ENCODE data around the gene MAP7D3.

The MAP7D3 gene

GRCh38 chrX:136203951-136204350 is 47.2 kb downstream of the MAP7D3 start:
- DNase-seq: no peak

DNA sequence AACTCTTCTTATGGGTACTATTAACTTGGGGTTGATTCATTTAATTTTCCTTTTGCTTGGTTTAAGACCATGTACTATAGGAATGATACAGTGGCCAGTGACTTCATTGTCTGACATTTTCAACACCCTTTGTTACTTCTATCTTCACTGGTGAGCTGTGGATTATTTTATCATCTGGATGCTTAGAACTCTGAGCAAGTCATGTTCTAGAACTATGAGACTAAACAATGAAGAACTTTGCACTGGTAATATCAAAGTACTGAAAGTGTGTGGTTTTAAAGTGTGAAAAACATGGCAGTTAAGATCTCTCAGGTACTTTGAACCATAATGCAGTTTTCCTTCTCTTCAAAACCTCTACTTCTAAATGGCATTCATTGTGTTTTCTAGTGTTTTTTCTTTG is 47.8 kb downstream of the MAP7D3 start:
- no peak for DNase-seq

DNA sequence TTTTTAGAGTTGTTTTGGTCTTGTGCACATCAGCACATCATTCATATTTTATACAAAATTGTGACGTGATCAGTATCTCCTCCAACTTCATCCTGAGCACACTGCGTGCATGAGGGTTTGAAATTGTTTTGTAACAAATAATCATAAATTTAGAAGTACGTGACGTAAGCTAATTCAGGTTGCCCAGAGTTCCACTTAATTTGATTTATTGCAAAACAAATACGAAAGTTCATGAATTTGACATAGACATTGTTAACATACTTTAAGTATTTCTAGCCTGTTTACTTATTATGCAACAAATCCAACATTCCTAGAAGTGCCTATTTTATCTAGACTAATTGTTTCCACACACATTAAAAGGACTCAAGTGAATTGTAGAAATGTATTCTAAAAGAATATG is 48.3 kb downstream of the MAP7D3 start:
- DNase-seq: no peak

GRCh38 chrX:136201601-136202000 is 49.6 kb downstream of the MAP7D3 start:
- no peak for DNase-seq

- no peak for DNase-seq
Observed at GRCh38 chrX:136200466-136200865, 50.7 kb downstream of the MAP7D3 start.

- no peak for DNase-seq
Observed at GRCh38 chrX:136199365-136199764, 51.8 kb downstream of the MAP7D3 start.

DNA sequence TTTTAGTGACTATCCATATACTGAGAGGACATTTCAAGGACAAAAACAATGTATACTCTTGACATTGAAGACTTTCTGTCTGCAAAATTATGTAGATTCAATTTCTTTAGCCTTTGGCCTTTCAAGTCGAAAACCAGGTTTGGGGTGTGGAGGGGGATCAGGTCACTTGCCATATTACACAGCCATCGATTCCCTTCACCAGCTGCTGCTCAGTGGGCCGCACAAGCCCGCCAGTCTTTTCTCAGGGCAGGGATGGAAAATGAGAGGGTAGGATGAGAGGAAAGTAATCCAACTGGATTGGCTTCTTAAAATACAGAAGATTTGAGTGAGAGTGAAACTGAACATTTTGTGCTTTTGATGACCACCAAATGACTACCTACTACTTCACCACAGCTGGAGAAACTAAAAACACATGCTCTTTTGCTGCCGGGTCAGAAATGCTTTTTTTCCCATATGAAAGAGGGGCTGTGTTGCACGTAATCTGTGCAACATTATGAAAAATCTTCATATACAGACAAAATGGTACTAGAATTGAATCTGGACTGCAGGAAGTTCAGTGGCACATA is 52.4 kb downstream of the MAP7D3 start:
- no peak for DNase-seq

DNA sequence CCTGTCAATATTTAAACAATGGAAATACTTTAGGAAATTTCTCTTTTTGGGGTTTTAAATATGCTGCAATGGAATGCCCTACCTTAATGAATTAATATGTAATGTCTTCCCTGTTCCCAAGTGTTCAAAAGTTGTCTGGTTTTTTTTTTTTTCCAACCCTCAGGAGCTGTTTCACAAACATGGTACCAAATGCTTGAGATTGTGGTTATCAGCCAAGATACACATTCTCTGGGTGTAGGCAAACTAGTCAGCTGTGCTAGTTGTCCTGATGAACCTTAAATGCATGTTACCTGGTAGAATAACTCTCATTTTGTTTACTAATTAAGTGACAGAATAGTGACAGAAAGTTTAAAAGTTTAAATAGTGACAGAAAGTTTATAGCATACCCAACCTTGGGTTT is 53.2 kb downstream of the MAP7D3 start:
- DNase-seq: no peak

DNA sequence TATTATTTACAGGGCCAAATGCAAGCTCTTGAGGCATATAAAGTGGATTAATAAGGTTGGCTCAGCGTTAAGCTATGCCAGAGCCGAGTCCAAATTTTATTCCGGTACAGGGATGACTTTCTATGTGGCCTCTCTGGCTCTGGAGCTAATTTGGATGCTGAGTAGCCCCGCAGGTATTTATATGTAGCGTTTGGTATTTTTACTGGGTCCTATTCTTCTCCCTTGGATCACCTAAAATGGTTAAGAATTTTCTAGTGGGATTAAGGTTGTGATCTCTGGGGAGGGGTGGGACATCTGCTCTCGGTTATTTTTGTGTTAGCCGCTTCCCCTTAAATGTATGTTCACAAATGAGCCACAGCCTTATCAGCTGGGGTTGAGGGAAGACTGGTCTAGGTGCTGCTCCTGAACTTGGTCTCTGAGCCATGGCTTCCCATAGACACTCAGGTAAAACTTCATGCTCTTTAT is 54.5 kb downstream of the MAP7D3 start:
- DNase-seq: no peak

DNA sequence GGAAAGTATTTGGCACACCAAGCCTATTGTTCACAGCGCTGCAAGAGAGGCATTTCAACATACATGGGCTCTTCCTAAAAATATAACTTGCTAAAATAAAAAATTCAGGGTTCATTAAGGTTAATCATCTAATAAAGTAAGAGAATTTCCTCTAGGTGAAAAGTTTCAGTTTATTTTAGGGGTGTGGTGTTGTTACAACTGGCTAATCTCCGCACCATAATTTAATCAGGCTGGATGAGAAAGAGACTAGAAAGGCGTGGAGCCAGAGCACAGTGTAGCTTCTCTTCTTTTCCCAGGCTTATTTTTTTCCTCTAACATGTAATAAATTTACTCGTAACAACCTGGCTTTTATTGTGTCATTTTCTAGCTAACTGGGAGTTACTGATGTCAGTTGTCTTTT is 56.0 kb downstream of the MAP7D3 start:
- no peak for DNase-seq

DNA sequence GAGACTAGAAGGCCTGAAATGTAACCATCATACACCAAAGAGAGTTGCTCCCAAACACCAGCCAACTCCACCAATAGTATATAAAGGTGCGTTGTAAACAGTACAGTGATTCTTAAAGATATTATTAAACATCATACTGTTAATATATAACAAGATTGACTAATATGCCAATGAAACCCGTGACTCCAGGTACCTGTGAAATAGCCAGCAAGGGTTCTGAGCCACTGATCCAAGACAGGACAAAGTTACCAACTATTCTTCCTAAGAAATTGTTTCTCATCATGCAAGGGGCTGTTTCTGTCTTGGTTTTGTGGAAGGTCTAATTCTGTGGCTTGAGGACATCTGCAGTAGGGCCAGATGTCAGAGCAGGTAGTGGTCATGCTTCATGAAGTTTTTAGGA is 56.7 kb downstream of the MAP7D3 start:
- no peak for DNase-seq

DNA sequence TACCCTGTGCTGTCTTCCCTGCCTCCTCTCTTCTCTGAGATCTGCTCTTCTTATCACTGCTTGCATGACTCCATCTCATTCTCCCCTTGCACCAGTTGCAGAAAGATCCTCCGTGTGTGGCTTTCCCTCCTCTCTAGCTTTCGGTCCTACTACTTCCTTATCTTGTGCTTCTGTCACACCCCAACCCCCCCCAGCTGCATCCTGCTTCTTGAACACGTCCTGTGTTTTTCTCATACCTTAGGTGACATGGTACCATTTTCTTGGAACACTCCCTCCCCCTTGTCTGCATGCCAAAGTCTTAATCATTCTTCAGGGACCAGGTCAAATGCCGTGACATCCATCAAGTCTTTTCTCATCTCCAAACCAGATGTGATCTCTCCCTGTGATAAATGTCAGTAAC is 57.4 kb downstream of the MAP7D3 start:
- no peak for DNase-seq

DNA sequence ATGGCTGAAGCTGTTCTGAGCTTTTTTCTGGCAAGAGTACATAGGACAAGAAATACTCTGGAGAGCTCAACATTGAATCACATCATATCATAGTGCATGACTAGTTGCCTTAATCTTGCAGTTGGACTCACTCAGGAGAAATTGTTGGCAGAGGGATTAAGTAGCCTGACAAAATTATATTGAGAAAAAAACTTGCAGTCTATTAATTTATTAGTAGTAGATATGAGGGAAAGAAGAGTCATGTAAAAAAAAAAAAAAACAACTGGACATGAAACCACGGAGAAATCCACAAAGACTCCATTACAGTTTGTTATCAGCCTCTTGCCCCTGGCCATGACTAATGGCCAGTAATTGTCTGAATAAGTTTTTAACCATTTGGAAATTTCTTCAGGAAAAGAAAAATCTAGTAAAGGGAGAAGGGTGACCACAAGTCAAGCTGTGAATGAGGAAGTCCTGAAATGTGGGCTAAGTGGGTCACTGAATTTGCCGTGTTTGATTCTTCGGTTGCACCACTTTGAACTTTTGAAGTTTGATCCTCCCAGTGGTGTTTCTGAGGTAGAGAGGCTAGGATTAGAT is 58.3 kb downstream of the MAP7D3 start:
- no peak for DNase-seq

DNA sequence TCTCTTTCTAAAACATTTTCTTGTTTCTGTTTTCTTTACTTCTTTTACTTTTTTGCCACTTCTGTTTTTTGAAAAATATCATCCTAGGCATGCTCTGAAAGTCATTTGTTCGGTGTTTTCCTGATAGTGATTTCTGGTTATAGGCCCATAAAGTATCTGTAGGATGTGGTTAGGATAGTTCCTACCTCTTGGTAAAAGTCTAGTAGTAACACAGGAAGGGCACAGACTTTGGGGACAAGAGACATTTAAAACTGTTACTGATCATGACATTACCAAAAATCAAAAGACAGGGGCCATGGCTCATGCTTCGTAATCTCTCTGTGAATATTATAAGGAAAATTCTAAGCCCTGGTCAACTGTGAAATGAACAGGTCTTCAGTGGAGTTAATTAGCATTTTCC is 59.1 kb downstream of the MAP7D3 start:
- no peak for DNase-seq

- no peak for DNase-seq
Observed at GRCh38 chrX:136191171-136191570, 60.0 kb downstream of the MAP7D3 start.

DNA sequence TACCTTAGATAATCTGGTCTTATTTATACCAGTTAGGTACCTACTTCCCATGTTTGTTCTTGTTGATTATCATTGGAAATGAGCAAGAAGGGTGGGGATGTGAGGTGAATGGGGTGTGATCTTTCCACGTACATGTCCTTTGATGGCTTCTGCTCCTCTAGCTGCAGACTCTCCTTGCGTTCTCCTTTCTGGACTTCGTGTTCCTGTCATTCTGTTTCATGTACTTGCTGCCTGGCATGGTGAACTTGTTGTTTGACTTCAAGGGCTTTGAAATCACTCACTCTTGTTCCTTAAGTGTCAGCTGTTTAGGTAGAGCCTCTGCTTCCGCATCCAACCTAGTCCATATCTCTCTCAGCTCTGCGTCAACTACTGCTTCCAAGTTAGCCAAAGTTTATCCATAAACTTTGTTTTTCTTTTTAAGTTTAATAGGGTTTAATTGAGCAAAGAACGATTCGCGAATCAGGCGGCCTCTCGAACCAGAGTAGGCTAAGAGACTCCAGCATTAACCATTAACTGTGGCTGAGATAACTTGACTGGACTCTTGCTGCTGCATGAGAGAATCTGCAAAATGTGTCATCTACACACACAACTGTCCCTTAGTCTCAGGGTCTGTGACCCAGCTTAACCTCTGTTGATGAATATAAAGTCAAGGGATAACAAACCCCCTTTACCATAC is 61.0 kb downstream of the MAP7D3 start:
- no peak for DNase-seq

- DNase-seq: no peak
Observed at GRCh38 chrX:136189222-136189621, 62.0 kb downstream of the MAP7D3 start.

DNA sequence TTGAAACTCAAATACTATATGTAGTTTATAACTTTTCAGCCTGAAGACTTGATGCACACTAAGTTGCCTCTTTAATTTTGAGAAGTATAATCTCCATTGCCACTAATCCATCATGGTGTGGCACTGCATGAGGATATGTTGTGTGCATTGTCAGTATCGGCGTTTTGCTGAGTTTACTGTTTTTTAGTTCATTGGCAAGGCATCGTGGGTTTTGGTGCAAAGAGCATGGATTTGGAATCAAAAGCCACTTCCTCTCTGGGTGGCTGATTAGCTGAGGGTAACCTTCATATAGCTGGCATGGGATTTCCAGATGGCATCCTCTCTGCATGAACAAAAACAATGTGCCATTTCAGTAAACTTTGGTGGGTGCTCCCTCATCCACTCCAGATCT is 65.2 kb downstream of the MAP7D3 start:
- no peak for DNase-seq

- DNase-seq: no peak
Observed at GRCh38 chrX:136185401-136186022, 65.7 kb downstream of the MAP7D3 start.

DNA sequence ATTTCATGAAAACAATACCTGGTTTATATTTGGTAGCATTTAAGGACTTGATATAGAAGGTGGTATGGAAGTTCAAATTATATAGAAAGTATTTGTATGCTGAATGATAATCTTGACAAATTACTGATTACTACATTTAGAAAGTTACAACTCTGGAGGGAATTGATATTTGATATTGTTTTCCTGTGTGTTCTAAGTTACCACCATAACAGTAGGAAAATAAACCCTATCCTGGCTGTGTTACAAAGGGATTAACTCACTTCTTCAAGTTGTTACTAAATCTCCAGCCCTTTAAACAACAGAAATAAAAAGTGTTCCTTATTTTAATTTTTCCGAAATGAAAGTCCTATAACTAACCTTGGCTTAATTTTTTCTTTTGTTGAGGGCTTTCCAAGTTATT is 67.3 kb downstream of the MAP7D3 start:
- no peak for DNase-seq

DNA sequence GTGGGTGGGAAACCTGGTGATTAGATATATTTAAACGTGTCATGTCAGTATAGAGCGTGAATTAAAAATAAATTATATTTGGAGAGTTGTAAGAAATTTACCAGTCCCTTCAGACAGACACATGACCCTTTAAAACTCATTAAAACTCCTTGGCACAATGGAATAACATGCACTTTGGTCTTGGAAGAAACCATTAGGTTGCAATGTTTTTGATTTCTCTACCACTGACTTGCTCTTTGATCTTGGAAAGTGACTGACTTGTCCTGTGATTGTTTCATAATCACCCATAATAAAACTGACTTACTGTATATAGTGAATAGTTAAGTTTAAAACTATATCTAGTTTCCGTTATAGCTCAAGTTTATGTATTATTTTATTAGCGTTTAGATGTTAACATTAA is 68.0 kb downstream of the MAP7D3 start:
- DNase-seq: no peak

DNA sequence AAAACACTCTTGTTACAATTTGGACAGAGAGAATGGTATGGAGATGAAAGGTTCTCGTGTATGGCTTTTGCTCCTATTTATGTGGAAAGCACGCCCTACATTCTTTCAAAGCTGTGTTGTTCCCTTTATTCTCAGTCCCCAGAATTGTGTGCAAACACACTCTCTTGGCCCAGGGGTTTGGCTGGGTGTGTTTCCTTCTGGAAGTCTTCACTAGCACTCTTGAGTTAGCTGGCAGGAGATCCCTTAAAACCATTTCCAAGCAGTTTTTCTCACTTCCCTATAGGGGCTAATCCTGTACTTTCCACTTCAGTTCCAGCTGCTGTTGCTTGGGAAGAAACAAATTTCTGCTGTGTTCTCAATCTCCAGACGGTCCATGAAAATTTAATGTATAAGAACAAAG is 68.8 kb downstream of the MAP7D3 start:
- DNase-seq: no peak

GRCh38 chrX:136179133-136179532 is 72.1 kb downstream of the MAP7D3 start:
- no peak for DNase-seq

- no peak for DNase-seq
Observed at GRCh38 chrX:136176399-136176825, 74.8 kb downstream of the MAP7D3 start.
